GM23338 (cell line): ENCODE data around the gene RNF40. TPM values are rescaled to one million over a fixed set of nuclear protein-coding genes. Genes with fewer than 3 reads are reported as not detected.

Experiments used
- ATAC-seq: fragments of 200-7000 bp; cut with Tn5 transposase; 3 replicates; pipeline ENCODE4 v1.9.1; 2020
- DNase-seq: peaks from one replicate; pipeline ENCODE4 v3.0.0-alpha.2; 2015; ENCODE audit warnings: low spot score
- H2AFZ ChIP-seq: fragments of 200-600 bp; sonication (generic); 2 replicates; pipeline ENCODE4 v1.8.0; 2016; ENCODE audit warnings: antibody characterized with exemption, mild to moderate bottlenecking, moderate library complexity
- H3F3A ChIP-seq: fragments of 200-600 bp; sonication (generic); replicated peaks from 2 replicates; pipeline ENCODE4 v1.8.0; 2017; ENCODE audit warnings: antibody characterized with exemption, mixed run types, low read depth
- H3K27ac ChIP-seq: fragments of 200-600 bp; sonication (generic); 2 replicates; pipeline ENCODE4 v1.6.1; 2016; ENCODE audit warnings: low read depth
- H3K27me3 ChIP-seq: fragments of 200-600 bp; sonication (generic); 2 replicates; pipeline ENCODE4 v1.8.0; 2016; ENCODE audit warnings: mild to moderate bottlenecking, mixed run types, moderate library complexity; ENCODE audit not compliant: insufficient read depth
- H3K36me3 ChIP-seq: fragments of 200-600 bp; sonication (generic); 2 replicates; pipeline ENCODE4 v1.8.0; 2016; ENCODE audit warnings: mild to moderate bottlenecking; ENCODE audit not compliant: insufficient read depth
- H3K4me1 ChIP-seq: fragments of 200-600 bp; sonication (generic); 2 replicates; pipeline ENCODE4 v1.8.0; 2016; ENCODE audit warnings: mild to moderate bottlenecking, moderate library complexity; ENCODE audit not compliant: insufficient read depth
- H3K4me2 ChIP-seq: fragments of 200-600 bp; sonication (generic); 2 replicates; pipeline ENCODE4 v1.7.1; 2017; ENCODE audit warnings: mixed run types
- H3K4me3 ChIP-seq: fragments of 200-600 bp; sonication (generic); 2 replicates; pipeline ENCODE4 v1.6.1; 2016; ENCODE audit warnings: mixed run types
- H3K79me2 ChIP-seq: fragments of 200-600 bp; sonication (generic); replicated peaks from 2 replicates; pipeline ENCODE4 v1.8.0; 2017; ENCODE audit warnings: mild to moderate bottlenecking; ENCODE audit not compliant: insufficient read depth
- H3K9me2 ChIP-seq: fragments of 200-600 bp; sonication (generic); 2 replicates; pipeline ENCODE4 v1.8.0; 2017; ENCODE audit not compliant: insufficient read depth
- H4K20me1 ChIP-seq: fragments of 200-600 bp; sonication (generic); replicated peaks from 2 replicates; pipeline ENCODE4 v1.8.0; 2017; ENCODE audit warnings: mild to moderate bottlenecking; ENCODE audit not compliant: insufficient read depth
- H3K27ac Mint-ChIP-seq: 2 replicates; pipeline ENCODE4 v1.8.0; 2020; ENCODE audit warnings: inconsistent platforms, mild to moderate bottlenecking, moderate library complexity, mixed read lengths
- H3K27me3 Mint-ChIP-seq: 3 replicates; pipeline ENCODE4 v1.8.0; 2022; ENCODE audit warnings: low read depth, mild to moderate bottlenecking, moderate library complexity, mixed read lengths, inconsistent platforms; ENCODE audit not compliant: insufficient read depth, poor library complexity
- H3K36me3 Mint-ChIP-seq: 3 replicates; pipeline ENCODE4 v1.8.0; 2021; ENCODE audit warnings: low read depth, mild to moderate bottlenecking, inconsistent platforms, moderate library complexity, mixed read lengths
- H3K4me1 Mint-ChIP-seq: 3 replicates; pipeline ENCODE4 v1.8.0; 2020; ENCODE audit warnings: mild to moderate bottlenecking, inconsistent platforms, mixed read lengths
- H3K4me3 Mint-ChIP-seq: 3 replicates; pipeline ENCODE4 v1.8.0; 2021; ENCODE audit warnings: moderate library complexity, mild to moderate bottlenecking, inconsistent platforms, mixed read lengths
- H3K9me3 Mint-ChIP-seq: 3 replicates; pipeline ENCODE4 v1.8.0; 2020; ENCODE audit warnings: moderate library complexity, mild to moderate bottlenecking, inconsistent platforms, mixed read lengths
- CREB1 ChIP-seq: fragments of 250-450 bp; sonication (Bioruptor Pico); IDR thresholded peaks from 2 replicates; pipeline ENCODE4 v1.5.0; 2020; ENCODE audit warnings: low read depth, mild to moderate bottlenecking, moderate library complexity
- CTCF ChIP-seq, 2 experiments: fragments of 200-600 bp in 1 of 2; sonication (generic) in 1 of 2; conservative IDR thresholded peaks; 2 replicates each; pipeline versions ENCODE4 v1.5.1 to v1.6.1; 2016 to 2017; ENCODE audit warnings: antibody characterized with exemption in 2 of 2, low read depth in 2 of 2, mild to moderate bottlenecking in 2 of 2, moderate library complexity in 1 of 2
- ETS1 ChIP-seq: IDR thresholded peaks from 2 replicates; pipeline ENCODE4 v1.6.1; 2016; ENCODE audit warnings: antibody characterized with exemption
- EZH2 ChIP-seq: fragments of 200-600 bp; sonication (generic); IDR thresholded peaks from one replicate; pipeline ENCODE4 v1.8.0; 2017; ENCODE audit warnings: antibody characterized with exemption, mild to moderate bottlenecking, low read depth; ENCODE audit not compliant: unreplicated experiment
- EZH2phosphoT487 ChIP-seq: fragments of 200-600 bp; sonication (generic); IDR thresholded peaks from one replicate; pipeline ENCODE4 v1.8.1; 2018; ENCODE audit warnings: antibody characterized with exemption; ENCODE audit not compliant: unreplicated experiment
- JUNB ChIP-seq: IDR thresholded peaks from one replicate; pipeline ENCODE4 v1.6.1; 2016; ENCODE audit warnings: antibody characterized with exemption; ENCODE audit not compliant: unreplicated experiment
- NANOG ChIP-seq: IDR thresholded peaks from 2 replicates; pipeline ENCODE4 v1.6.1; 2016; ENCODE audit warnings: antibody characterized with exemption, borderline replicate concordance
- POLR2AphosphoS5 ChIP-seq: IDR thresholded peaks from 2 replicates; pipeline ENCODE4 v1.6.1; 2016; ENCODE audit warnings: antibody characterized with exemption, low read depth
- REST ChIP-seq: IDR thresholded peaks from one replicate; pipeline ENCODE4 v1.6.1; 2018; ENCODE audit warnings: antibody characterized with exemption; ENCODE audit not compliant: unreplicated experiment
- STAT1 ChIP-seq: IDR thresholded peaks from one replicate; pipeline ENCODE4 v1.6.1; 2016; ENCODE audit warnings: antibody characterized with exemption; ENCODE audit not compliant: unreplicated experiment
- ZNF114 ChIP-seq: fragments of 250-450 bp; sonication (Bioruptor Pico); IDR thresholded peaks from 2 replicates; pipeline ENCODE4 v1.5.0; 2020; ENCODE audit warnings: mild to moderate bottlenecking, moderate library complexity
- ZNF331 ChIP-seq: fragments of 250-450 bp; sonication (Bioruptor Pico); IDR thresholded peaks from 2 replicates; pipeline ENCODE4 v1.5.0; 2020; ENCODE audit warnings: low read depth, mild to moderate bottlenecking, moderate library complexity
- ZNF462 ChIP-seq: fragments of 250-450 bp; sonication (Bioruptor Pico); IDR thresholded peaks from 2 replicates; pipeline ENCODE4 v1.5.0; 2020; ENCODE audit warnings: mild to moderate bottlenecking, moderate library complexity
- polyA plus RNA-seq: library from polyadenylated mRNA; unstranded; fragments of >200 nt; fragmentation: Nextera tagmentation; extraction: Ambion mirVana; gene quantifications from 2 replicates; pipeline ENCODE4 v1.2.1, GENCODE V29; 2016
- total RNA-seq: library from RNA; depleted of rRNA; stranded (reverse); fragments of >200 nt; shearing (Covaris generic); gene quantifications from 2 replicates; pipeline ENCODE4 v1.2.3, GENCODE V29; 2014

The RNF40 gene
- total and polyA plus RNA-seq, 2 experiments from 2014 or later = 36.0 to 78.5 TPM

GRCh38 chr16:30771726-30772125 lies 9.6 kb downstream of the RNF40 start (continued):
- TF ChIP-seq STAT1 (no peak), JUNB (no peak), REST (no peak)

- no peaks in the 10 kb centered on the region for H3K27me3 ChIP-seq
- TF ChIP-seq STAT1 (no peak), POLR2AphosphoS5 (no peak), NANOG (no peak), ZNF331 (CRISPR knock-in tag) (no peak), JUNB (no peak), CTCF (conservative IDR thresholded peaks at IDR 0.05; ENCODE audit: low read depth in 2 of 2) (no peak), EZH2phosphoT487 (no peak), ZNF114 (CRISPR knock-in tag) (no peak), ETS1 (no peak), EZH2 (no peak), ZNF462 (CRISPR knock-in tag) (no peak), CREB1 (CRISPR knock-in tag) (no peak)
These were observed 11.7 kb downstream of the RNF40 start for GRCh38 chr16:30773826-30774225.

More at GRCh38 chr16:30773826-30774225, 11.7 kb downstream of the RNF40 start:
- no peak overlapping the region for H3K4me3 Mint-ChIP-seq
- H3K27me3 Mint-ChIP-seq = peaks cover 33% of the 10 kb centered on the region
- Histone ChIP-seq H2AFZ (no peak overlapping the region), H3K4me3 (no peak overlapping the region), H3K4me1 (no peaks in the 10 kb centered on the region; the same call in 1 of the 2 replicates), H3K79me2 (no peaks in the 10 kb centered on the region), H3K4me2 (no peak overlapping the region), H3K9me2 (no peaks in the 10 kb centered on the region), H4K20me1 (no peaks in the 10 kb centered on the region; the same call in 1 of the 2 replicates), H3F3A (peaks cover 18% of the 10 kb centered on the region), H3K36me3 (peaks cover 4% of the 10 kb centered on the region; the same call in 1 of the 2 replicates), H3K27ac (no peak overlapping the region)
- H3K27ac Mint-ChIP-seq = no peak overlapping the region
- H3K9me3 Mint-ChIP-seq = no peaks in the 10 kb centered on the region
- ATAC-seq = no peak
- no peak for DNase-seq
- H3K4me1 Mint-ChIP-seq = peaks cover 16% of the 10 kb centered on the region
- H3K36me3 Mint-ChIP-seq = peaks cover 62% of the 10 kb centered on the region
